HG03066 (cell line): ENCODE results near the gene KRT86.
A peak's percentile ranks its signal among the peaks of the same experiment; 100 is the strongest.

Experiments used
- ATAC-seq: cut with Tn5 transposase; IDR thresholded peaks from one replicate; pipeline ENCODE4 v1.9.1; 2021; ENCODE audit warnings: low read depth; ENCODE audit not compliant: unreplicated experiment

KRT86 gene

DNA sequence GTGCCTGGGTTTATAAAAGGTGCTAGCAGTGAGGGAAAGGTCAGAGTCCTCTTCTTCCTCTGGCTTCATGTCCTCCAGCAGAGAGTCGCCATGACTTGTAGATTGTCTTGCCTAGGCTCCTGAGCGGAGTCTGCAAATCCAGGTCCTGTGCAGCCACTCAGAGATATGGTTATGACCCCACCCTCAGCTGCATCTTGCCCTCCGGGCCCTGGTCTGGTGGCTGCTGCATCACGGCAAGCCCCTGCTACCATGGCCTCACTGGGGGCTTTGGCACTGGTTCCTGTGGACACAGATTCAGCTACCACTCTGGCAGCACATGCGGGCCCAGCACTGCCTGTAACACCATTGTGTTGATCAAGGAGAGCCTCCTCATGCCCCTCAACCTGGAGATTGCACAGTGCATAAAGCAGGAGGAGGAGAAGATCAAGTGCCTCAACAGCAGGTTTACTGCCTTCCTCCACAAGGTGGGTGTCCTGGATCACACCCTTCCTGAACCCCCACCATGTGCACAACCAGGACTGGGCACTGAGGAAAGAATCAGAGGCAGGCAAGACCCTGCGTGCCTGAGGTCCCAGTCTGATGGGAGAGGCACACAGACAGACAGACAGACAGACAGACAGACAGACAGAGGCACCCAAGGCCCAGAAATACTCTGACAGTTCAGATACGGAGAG, 10.5 kb upstream of the KRT86 start:
- no peak for ATAC-seq

GRCh38 chr12:52264435-52264825, 10.0 kb upstream of the KRT86 start:
- no peak for ATAC-seq

GRCh38 chr12:52266514-52266913, 7.9 kb upstream of the KRT86 start:
- ATAC-seq: no peak

DNA sequence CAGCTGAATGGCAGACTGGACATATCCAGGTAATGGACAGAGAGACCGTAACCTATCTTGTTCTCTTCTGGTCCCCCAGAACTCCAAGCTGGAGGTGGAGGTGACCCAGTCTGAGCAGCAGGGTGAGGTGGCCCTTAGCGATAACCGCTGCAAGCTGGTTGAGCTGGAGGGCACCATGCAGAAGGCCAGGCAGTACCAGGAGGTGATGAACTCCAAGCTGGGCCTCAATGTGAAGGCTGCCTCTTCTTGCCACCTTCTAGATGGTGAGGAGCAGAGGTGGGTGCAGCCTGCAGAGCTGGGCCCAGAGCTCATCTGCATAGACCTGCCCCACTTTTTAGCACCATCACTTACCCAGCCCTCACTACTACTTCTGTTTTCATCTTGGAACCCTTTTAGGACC, 7.2 kb upstream of the KRT86 start:
- ATAC-seq: no peak

- no peak for ATAC-seq
Observed at GRCh38 chr12:52267699-52268098, 6.7 kb upstream of the KRT86 start.

DNA sequence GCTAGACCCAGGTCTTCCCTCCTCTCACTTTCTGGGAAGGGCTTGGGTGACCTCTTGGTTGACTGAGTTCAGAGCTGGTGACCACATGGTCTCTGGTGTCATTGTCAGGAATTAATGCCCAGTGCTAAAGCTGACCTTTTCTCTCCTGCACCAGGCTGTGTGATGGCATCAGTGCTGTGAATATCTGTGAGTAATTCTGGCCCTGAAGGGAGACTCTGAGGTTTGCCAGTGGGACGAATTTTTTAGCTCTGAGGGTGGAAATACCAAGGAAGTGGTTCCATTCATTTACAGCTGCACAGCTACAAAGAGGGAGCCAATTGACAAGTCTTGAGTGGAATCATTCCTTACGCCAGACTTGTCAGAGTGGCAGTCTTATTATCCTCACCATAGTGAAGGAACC, 6.2 kb upstream of the KRT86 start:
- no peak for ATAC-seq

DNA sequence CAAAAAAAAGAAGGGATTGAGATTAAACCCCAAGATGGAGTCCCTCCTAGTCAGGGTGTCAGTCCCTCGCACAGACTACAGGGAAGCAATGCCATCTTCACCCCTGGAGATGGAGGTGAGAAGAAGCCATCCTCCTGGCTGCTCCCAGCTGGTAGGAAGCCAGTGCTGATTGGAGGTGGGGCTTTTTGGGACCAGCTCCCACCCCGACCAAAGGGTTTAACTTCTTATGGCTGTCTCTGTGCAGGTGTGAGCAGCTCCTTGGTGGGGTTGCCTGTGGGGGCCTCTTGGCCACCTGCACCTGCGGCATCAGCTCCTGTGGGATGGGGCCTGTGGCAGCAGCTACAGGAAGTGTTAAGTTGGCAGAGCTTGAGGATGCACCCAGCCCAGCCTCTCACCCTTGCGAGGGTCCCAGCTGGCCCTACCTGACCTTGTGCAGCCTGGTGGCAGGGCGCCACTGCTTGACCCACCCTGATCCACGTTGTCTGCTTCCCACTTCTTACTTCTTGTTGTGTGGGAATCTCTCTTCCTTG, 3.8 kb upstream of the KRT86 start:
- ATAC-seq: no peak

- ATAC-seq: no peak
Observed at GRCh38 chr12:52271158-52271557, 3.3 kb upstream of the KRT86 start.

DNA sequence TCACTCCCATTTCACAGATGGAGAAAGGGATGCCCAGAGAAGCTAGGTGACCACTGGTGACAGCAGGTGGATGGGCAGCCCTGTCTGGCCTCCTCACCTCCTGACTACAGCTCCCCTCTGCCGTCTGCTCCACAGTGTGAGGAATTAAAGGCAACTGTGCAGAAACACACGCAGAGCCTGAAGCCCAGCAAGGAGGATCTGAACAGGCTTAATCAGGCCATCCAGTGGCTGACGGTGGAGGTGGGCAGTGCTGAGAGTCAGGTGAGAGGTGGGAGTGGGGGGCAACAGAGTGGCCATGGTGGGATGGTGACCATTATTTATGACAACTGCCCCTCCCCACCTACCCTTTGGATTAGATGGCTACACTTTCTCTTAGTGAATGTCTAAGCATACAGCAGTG, 1.2 kb downstream of the KRT86 start:
- no peak for ATAC-seq

GRCh38 chr12:52277486-52278245, 3.2 kb downstream of the KRT86 start:
- no peak for ATAC-seq

DNA sequence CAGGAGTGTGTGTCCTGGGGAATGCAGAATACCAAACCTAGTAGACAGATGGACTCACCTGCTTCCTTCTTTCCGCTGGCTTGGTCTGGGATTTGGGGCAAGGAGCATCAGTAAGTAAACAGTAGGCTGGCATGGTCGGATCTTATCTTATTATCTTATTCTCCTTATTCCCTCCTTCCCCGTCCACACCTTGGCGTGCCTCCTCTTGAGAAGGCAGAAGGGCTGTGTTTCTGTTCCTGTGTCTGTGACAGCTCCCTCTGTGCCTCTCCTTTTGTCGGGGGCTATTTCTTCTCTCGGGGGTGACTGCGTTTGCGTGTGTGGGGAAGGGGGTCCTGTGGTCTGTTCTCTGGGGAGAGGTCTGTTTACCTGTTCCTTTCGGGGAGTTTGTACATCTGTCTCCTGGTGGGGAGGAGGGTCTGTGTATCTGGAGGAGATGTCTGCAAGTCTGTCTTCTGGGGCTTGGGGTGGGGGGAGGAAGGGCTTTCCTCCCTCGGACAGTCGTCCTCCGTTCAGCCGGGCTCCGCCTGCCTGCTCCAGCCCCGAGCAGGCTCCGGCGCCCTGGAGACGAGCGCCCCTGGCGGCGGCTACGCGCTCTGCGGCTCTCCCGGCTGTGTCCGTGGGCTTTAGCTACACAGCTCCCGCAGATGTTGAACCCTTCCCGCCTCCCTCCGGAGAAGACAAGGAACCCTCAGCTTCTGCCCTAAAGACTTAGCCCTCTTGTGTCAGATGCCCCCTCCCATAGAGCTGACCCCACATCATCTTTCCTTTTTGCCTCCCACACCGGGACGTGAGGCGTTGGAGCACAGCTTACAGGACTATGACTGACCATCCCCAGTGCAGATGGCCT, 4.4 kb downstream of the KRT86 start:
- ATAC-seq: peak; percentile 63

- ATAC-seq: no peak
Observed at GRCh38 chr12:52279422-52280318, 5.2 kb downstream of the KRT86 start.

- no peak for ATAC-seq
Observed at GRCh38 chr12:52280319-52280795, 5.9 kb downstream of the KRT86 start.

- ATAC-seq: no peak
Observed at GRCh38 chr12:52280796-52281560, 6.5 kb downstream of the KRT86 start.

GRCh38 chr12:52284562-52285171, 10.2 kb downstream of the KRT86 start:
- no peak for ATAC-seq

DNA sequence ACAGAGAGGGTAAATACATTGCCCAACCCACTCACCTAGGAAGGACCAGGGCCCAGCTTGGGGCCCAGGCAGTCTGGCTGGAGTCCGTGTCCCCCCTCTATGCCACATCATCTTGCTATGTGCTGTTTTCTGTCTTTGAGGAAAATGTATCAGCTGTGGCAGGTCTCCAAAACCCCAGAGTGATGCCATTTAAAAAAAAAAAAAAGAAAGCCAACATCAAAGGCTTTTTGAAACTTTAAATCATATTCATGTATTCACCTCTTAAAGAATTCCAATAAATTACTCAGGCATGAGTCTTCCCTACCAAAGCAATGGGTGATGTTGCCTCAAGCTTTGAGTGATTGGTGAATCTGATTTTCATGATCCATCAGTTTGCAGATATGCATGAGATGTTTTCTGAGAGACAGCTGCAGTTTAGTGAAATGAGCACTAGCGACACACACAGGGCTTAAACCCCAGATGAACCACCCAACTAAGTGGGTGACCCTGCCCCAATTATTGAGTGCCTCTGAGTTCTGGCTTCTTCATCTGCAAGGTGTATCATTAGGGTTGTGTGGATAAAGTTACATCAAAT, 10.8 kb downstream of the KRT86 start:
- no peak for ATAC-seq

- no peak for ATAC-seq
Observed at GRCh38 chr12:52285851-52286530, 11.5 kb downstream of the KRT86 start.
